ENCODE results near the gene ARHGEF16. TPM values are rescaled to one million over a fixed set of nuclear protein-coding genes. Genes with fewer than 3 reads are reported as not detected.

ARHGEF16 gene
- total RNA-seq, 4 donors from 2014 or later: 0.42 to 0.98 (median 0.69) TPM

GRCh38 chr1:3430820-3431219 lies 23.6 kb upstream of the ARHGEF16 start:
- WGBS: 87% methylated on average over 22 of the region's 22 CpGs
- Histone ChIP-seq H3K27me3 (peaks cover 0 to 36% (median 0%) of the 10 kb centered on the region in 4 donors), H3K36me3 (peaks cover 0 to 40% (median 4%) of the 10 kb centered on the region in 4 donors), H3K9me3 (no peaks in the 10 kb centered on the region), H3K4me3 (no peak overlapping the region), H3K4me1 (no peaks in the 10 kb centered on the region), H3K27ac (replicated peaks in 1 of 4) (no peak overlapping the region)
- TF ChIP-seq CTCF (IDR thresholded peaks at IDR 0.05) (no peak), POLR2AphosphoS5 (IDR thresholded peaks at IDR 0.05) (no peak), POLR2A (IDR thresholded peaks at IDR 0.05; ENCODE audit: low read depth) (no peak), EP300 (IDR thresholded peaks at IDR 0.05) (no peak)
- intact Hi-C loops (cut with DNase I): no loop called here
- no peak for DNase-seq (ENCODE audit: extremely low spot score)

- TF ChIP-seq EP300 (IDR thresholded peaks at IDR 0.05): no peak
- peak in 1 of 3 experiments; percentile 19 for TF ChIP-seq CTCF (IDR thresholded peaks at IDR 0.05)
- no peak for TF ChIP-seq POLR2AphosphoS5 (IDR thresholded peaks at IDR 0.05)
- TF ChIP-seq POLR2A (IDR thresholded peaks at IDR 0.05; ENCODE audit: low read depth): no peak
- Histone ChIP-seq H3K4me1 (no peaks in the 10 kb centered on the region), H3K36me3 (peaks cover 0 to 36% (median 3%) of the 10 kb centered on the region in 4 donors), H3K27ac (replicated peaks in 1 of 4) (no peak overlapping the region), H3K4me3 (no peak overlapping the region), H3K27me3 (peaks cover 0 to 40% (median 0%) of the 10 kb centered on the region in 4 donors), H3K9me3 (no peaks in the 10 kb centered on the region)
- 61% methylated on average over 7 of the region's 12 CpGs for WGBS
- intact Hi-C loops (cut with DNase I): no loop called here
- no peak for DNase-seq (ENCODE audit: extremely low spot score)
Measured at GRCh38 chr1:3431266-3431665, 23.2 kb upstream of the ARHGEF16 start.

- 83% methylated on average over 15 of the region's 17 CpGs for WGBS
- TF ChIP-seq EP300 (IDR thresholded peaks at IDR 0.05) (no peak), POLR2AphosphoS5 (IDR thresholded peaks at IDR 0.05) (no peak), CTCF (IDR thresholded peaks at IDR 0.05) (no peak), POLR2A (IDR thresholded peaks at IDR 0.05; ENCODE audit: low read depth) (no peak)
- DNase-seq (ENCODE audit: extremely low spot score): no peak
- no peaks in the 10 kb centered on the region for H3K9me3 ChIP-seq
- H3K4me1 ChIP-seq: no peaks in the 10 kb centered on the region
- intact Hi-C loops (cut with DNase I): no loop called here
- H3K4me3 ChIP-seq: no peak overlapping the region
- peaks cover 0 to 45% (median 0%) of the 10 kb centered on the region in 4 donors for H3K27me3 ChIP-seq
- peaks cover 0 to 32% (median 3%) of the 10 kb centered on the region in 4 donors for H3K36me3 ChIP-seq
- no peak overlapping the region for H3K27ac ChIP-seq (replicated peaks in 1 of 4)
Measured at GRCh38 chr1:3431686-3432085, 22.8 kb upstream of the ARHGEF16 start.

- intact Hi-C loops (cut with DNase I): no loop called here
- Histone ChIP-seq H3K27me3 (peaks cover 0 to 51% (median 0%) of the 10 kb centered on the region in 4 donors), H3K27ac (replicated peaks in 1 of 4) (no peak overlapping the region), H3K9me3 (no peaks in the 10 kb centered on the region), H3K4me3 (no peak overlapping the region), H3K4me1 (no peaks in the 10 kb centered on the region), H3K36me3 (peaks cover 0 to 26% (median 0%) of the 10 kb centered on the region in 4 donors)
- WGBS: 49% methylated on average over 15 of the region's 15 CpGs
- DNase-seq (ENCODE audit: extremely low spot score): no peak
- no peak for TF ChIP-seq EP300 (IDR thresholded peaks at IDR 0.05)
- no peak for TF ChIP-seq CTCF (IDR thresholded peaks at IDR 0.05)
- no peak for TF ChIP-seq POLR2AphosphoS5 (IDR thresholded peaks at IDR 0.05)
- TF ChIP-seq POLR2A (IDR thresholded peaks at IDR 0.05; ENCODE audit: low read depth): no peak
Measured at GRCh38 chr1:3432306-3432705, 22.2 kb upstream of the ARHGEF16 start.

GRCh38 chr1:3433076-3433475 lies 21.4 kb upstream of the ARHGEF16 start:
- Histone ChIP-seq H3K4me3 (no peak overlapping the region), H3K36me3 (peaks cover 0 to 22% (median 0%) of the 10 kb centered on the region in 4 donors), H3K27ac (replicated peaks in 1 of 4) (no peak overlapping the region), H3K27me3 (peaks cover 0 to 56% (median 0%) of the 10 kb centered on the region in 4 donors), H3K4me1 (no peaks in the 10 kb centered on the region), H3K9me3 (no peaks in the 10 kb centered on the region)
- DNase-seq (ENCODE audit: extremely low spot score): no peak
- intact Hi-C loops (cut with DNase I): no loop called here
- 86% methylated on average over 3 of the region's 14 CpGs for WGBS
- no peak for TF ChIP-seq CTCF (IDR thresholded peaks at IDR 0.05)
- no peak for TF ChIP-seq POLR2AphosphoS5 (IDR thresholded peaks at IDR 0.05)
- TF ChIP-seq EP300 (IDR thresholded peaks at IDR 0.05): no peak
- no peak for TF ChIP-seq POLR2A (IDR thresholded peaks at IDR 0.05; ENCODE audit: low read depth)
